ENCODE data around the gene LGR6.
"Not testable (repeated sequence)": the region's sequence is repeated elsewhere in the genome, so short reads cannot be mapped to it uniquely, and the experiment has no call there.

The LGR6 gene

DNA sequence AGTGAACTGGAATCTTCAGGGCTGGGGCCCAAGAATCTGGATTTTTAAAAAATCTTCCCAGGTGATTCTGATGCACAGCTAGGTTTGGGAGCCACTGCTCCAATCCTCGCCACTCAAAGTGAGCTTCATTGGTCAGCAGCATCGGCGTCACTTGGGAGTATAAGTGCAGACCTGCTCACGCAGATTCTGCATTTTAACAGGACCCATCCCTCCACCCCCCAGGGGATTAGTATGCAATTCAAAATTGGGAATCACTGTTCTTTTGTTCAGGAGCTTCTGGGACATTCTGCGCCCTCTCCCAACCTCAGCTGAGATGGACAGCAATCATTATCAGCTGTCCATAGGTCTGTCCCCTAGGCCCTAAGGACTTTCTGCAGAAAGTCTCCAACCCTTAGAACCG lies 53.5 kb downstream of the LGR6 start:
- no peak for DNase-seq

GRCh38 chr1:202247837-202248795 lies 54.5 kb downstream of the LGR6 start:
- peak; percentile 24 for DNase-seq

GRCh38 chr1:202248861-202249260 lies 55.3 kb downstream of the LGR6 start:
- no peak for DNase-seq

- no peak for DNase-seq
These were observed 55.8 kb downstream of the LGR6 start for GRCh38 chr1:202249436-202249835.

DNA sequence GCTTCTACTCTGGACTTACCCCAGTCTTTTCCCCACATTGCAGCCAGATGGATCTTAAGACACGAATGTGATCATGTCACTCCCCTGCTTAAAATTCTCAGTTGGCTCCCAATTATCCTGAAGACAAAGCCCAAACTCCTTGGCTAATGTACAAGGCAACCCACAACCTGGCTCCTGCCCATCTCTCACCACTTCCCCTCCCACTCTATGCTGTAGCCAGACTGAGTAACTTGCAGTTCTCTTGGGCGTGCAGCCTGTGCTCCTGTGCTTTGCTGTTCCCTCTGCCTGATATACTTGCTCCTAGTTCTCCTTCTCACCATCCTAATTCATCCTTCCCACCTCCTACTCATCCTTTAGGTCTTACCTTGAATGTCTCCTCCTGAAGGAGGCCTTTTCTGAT lies 56.2 kb downstream of the LGR6 start:
- no peak for DNase-seq

DNA sequence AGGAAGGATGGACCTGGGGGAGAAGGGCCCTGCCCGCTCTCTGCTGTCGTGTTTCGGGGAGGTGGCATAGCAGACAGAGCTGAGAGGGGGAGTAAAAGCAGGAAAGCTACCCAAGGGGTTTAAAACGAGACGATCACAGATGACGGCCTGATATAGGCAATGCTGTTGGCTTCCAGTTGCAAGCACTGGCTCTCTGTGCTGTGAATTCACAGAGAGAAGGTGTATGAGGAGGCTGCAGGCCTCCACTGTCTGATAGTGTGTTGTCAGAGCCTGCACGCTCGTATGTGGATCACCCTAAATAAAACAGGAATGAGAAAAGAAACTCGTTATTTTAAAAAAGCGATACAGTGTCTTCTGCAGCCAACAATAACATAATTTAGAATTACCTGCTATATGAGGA lies 57.4 kb downstream of the LGR6 start:
- no peak for DNase-seq

GRCh38 chr1:202251424-202252256 lies 58.0 kb downstream of the LGR6 start:
- DNase-seq = no peak

DNA sequence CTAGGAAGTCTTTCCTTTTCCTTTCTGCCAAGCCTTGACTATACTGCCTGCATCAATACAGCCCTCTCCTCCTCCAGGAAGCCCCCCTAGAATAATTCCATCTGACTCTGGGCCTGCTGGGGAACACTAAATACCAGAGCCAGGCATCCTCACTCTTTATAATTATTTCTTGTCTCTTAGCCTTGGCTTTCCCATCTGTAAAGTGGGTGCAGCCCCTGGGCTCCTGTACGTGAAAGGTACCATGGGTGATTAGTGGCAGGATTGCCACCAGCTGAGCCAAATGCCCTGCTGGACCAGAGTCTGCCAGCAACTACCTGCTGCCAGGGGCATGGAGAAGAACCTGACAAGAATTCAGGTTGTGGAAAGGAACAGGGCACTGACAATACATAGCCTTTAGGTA lies 58.7 kb downstream of the LGR6 start:
- no peak for DNase-seq

DNA sequence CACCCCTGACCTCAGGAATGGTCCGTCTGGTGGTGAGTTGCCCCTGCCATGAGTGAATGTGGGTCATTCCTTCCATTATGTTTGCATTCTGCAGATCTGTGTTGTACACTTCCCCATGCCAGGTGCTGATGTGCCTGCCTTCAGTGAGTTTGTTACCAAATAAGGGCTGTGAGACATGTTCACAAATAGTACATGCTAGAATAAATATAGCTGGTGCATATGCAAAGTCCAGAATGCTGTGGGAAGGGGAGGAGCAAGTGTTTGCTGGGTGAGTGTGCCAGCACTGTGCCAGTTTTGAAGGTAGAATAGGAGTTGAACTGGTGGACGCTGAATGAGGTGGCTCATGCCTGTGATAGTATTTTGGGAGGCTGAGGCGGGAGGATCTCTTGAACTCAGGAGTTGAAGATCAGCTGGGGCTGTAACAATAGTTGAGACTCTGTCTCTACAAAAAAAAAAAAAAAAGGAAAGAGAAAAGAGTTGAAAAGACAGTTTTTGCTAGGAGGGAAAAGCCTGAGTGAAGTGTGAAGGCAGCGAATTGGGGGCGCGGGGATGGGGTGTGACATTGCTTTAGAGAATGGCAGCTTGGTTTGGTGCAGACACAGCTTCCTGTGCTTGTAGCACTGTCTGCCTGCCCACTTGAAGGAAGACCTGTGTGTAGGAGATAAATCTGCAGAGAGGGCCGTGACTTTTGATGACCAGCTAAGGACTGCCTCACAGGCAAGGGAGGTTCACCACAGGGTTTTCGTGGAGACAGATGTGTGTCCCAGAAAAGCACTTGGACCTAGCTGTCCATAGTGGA lies 61.1 kb downstream of the LGR6 start:
- no peak for DNase-seq

DNA sequence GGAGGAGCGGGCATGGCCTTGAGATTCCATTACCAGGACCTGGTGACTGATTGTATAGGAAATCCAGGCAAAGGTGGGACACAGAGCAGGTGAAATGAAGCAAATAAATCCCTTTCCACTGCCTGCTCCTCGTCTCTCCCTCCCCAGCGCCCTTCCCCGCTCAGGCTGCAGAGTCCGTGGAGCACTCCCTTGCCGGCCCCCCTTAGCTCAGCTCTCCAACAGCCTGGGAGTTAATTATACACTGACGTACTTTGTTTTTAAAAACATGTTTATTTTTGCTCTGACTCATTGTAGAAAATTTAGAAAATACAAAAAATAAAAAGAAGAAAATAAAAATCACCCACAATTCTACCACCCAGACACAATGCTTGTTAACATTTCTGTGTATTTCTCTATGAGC lies 61.7 kb downstream of the LGR6 start:
- DNase-seq = peak; percentile 19

DNA sequence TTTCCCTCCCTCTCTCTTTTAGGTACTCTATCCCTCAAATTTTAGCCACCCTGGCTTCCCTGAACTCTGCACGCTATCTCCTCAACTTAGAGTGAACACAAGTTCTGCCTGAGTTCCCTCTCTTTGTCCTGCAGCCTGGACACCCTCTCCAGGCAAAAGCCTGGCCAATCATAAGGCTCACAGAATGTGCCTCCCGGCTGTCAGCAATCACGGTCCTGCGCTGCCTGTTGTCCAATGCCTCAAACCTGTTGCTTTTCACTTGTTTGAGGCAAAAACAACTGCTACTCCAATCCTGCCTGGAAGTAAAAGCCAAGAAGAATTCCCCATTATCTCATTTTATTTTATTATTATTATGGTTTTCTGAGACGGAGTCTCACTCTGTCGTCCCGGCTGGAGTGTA lies 66.1 kb downstream of the LGR6 start:
- no peak for DNase-seq

DNA sequence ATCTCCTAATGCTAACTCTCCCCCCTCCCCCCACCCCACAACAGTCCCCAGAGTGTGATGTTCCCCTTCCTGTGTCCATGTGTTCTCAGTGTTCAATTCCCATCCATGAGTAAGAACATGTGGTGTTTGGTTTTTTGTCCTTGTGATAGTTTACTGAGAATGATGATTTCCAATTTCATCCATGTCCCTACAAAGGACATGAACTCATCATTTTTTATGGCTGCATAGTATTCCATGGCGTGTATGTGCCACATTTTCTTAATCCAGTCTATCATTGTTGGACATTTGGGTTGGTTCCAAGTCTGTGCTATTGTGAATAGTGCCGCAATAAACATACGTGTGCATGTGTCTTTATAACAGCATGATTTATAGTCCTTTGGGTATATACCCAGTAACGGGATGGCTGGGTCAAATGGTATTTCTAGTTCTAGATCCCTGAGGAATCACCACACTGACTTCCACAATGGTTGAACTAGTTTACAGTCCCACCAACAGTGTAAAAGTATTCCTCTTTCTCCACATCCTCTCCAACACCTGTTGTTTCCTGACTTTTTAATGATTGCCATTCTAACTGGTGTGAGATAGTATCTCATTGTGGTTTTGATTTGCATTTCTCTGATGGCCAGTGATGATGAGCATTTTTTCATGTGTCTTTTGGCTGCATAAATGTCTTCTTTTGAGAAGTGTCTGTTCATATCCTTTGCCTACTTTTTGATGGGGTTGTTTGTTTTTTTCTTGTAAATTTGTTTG lies 67.8 kb downstream of the LGR6 start:
- DNase-seq = not testable (repeated sequence)

DNA sequence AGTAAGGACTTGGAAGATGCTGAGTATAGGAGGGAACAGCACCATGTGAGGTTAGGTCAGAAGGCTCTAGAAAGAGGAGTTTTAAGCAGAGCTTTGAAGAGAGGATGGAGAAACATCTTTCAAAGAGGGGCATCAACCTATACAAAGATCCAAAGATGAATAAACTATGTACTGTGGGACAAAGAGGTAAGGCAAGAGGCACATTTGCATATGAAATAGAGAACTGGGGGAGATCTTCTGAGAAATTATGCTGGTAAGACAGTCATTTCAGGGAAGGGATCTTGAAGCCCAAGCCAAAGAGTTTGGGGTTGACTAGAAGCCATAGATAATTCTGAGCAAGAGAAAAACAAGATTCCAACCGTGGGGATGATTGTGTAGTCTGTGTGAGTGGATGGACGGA lies 70.0 kb downstream of the LGR6 start:
- no peak for DNase-seq

- DNase-seq = no peak
These were observed 70.7 kb downstream of the LGR6 start for GRCh38 chr1:202264300-202264699.

- no peak for DNase-seq
These were observed 71.1 kb downstream of the LGR6 start for GRCh38 chr1:202264726-202265125.

GRCh38 chr1:202266061-202266765 lies 72.6 kb downstream of the LGR6 start:
- no peak for DNase-seq

DNA sequence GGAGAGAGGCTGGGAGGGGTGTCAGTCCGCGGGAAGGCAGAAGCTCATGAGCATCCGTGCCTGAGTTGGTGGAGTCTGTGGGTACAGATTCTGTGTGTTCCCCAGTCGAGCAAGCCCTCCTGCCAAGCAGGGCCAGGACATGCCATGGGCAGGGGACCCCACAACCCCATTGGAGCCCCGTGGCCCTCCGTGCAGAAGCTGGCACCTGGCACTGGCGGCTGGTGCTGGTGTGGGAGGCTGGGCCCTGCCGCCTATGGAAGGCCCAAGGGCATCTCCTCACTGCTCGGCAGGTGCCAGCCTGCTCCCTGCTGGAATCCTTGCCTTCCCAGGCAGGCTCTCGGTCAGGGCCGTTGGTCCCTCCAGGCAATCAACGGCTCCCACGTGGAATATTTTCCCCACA lies 74.4 kb downstream of the LGR6 start:
- no peak for DNase-seq

DNA sequence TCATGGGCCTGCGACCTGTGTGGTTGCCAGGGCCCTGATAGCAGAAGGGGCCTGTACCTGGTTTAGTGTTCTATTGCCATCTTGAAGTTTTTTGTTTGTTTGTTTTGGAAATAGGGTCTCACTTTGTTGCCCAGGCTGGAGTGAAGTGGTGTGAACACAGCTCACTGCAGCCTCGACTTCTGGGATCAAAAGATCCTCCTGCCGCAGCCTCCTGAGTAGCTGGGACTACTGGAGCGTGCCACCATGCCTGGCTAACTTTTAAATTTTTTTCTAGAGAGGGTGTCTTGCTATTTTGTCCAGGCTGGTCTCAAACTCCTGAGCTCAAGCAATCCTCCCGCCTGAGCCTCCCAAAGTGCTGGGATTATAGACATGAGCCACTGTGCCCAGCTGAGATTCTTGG lies 75.2 kb downstream of the LGR6 start:
- no peak for DNase-seq

DNA sequence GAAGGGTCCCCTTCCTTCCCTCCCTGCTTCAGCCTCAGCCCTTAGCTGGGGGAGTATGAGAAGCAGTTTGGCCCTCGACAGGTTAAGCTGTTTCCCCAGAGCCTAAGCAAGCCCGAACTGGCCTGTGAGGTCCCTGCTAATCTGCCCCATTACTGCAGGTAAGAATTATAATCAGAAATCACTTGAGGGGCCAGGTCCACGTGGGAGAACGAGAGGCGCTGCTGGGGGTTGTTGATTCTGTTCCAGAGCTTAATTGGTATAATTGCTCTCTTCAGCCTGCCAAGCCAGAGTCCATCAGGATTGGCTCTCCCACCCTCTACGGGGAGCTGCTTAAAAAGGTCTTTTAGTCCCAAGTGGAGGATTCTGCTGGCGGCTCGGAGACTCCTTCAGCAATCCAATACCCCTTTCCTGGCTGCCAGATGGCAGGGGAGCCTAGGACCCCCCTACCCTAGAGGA lies 77.3 kb downstream of the LGR6 start:
- peak; percentile 96 for DNase-seq

GRCh38 chr1:202272103-202272845 lies 78.7 kb downstream of the LGR6 start:
- DNase-seq = no peak

DNA sequence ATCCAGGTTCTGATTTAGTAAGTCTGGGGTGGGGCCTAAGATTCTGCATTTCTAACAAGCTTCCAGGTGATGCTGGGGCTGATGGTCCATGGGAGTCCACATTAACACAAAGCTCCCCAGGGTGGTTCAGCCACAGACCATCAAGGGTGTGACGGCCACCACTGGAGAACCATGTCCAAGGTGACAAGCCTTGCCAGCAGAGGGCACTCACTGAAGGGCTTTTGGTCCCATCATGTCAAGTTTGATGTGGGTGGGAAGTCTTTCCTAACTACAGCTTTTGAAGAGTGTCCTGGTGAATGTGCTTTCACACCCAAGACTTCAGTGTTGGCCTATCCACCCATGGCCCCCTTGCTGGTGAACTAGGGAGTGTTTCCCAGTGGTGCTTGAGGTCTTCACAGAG lies 81.0 kb downstream of the LGR6 start:
- no peak for DNase-seq

All from NCI-H1436 (cell line).